Peyer's patch (tissue), 4 donors: Measurements from ENCODE around the gene EPHB1. TPM values are rescaled to one million over a fixed set of nuclear protein-coding genes. Genes with fewer than 3 reads are reported as not detected.

ENCODE experiments used
- DNase-seq, 3 donors: peaks; one replicate each; pipeline ENCODE4 v3.0.0-alpha.2; 2017 to 2019
- H3K27ac ChIP-seq, 4 donors: fragments of 200-600 bp; sonication (generic); one replicate each; pipeline ENCODE4 v1.5.1; 2016 to 2019
- H3K27me3 ChIP-seq, 2 donors: fragments of 200-600 bp; sonication (generic); one replicate each; pipeline ENCODE4 v1.5.1; 2019
- H3K36me3 ChIP-seq, 3 donors: fragments of 200-600 bp; sonication (generic); one replicate each; pipeline ENCODE4 v1.5.1; 2016 to 2019
- H3K4me1 ChIP-seq, 4 donors: fragments of 200-600 bp; sonication (generic); one replicate each; pipeline ENCODE4 v1.5.1; 2016 to 2019
- H3K4me3 ChIP-seq, 4 donors: fragments of 200-600 bp; sonication (generic); 1 replicate in 3 of 4; 2 replicates in 1 of 4; pipeline ENCODE4 v1.5.1; 2016 to 2019; ENCODE audit warnings: mild to moderate bottlenecking in 1 of 4
- H3K9me3 ChIP-seq, 4 donors: fragments of 200-600 bp; sonication (generic); one replicate each; pipeline ENCODE4 v1.5.1; 2016 to 2019; ENCODE audit warnings: mild to moderate bottlenecking in 1 of 4
- POLR2A ChIP-seq, 2 donors: fragments of 450-650 bp; IDR thresholded peaks; one replicate each; pipeline ENCODE4 v1.5.1; 2017; ENCODE audit warnings: antibody characterized with exemption in 2 of 2, mild to moderate bottlenecking in 2 of 2, moderate library complexity in 2 of 2
- total RNA-seq, 4 donors: library from RNA; depleted of rRNA; stranded (reverse); fragments of >200 nt; gene quantifications; one replicate each; pipeline ENCODE4 v1.1.0, GENCODE V29; 2016
- TF ChIP-seq, protein P1 (sequence below), 6 experiments: fragments of 450-650 bp in 4 of 6; fragments of 200-600 bp in 2 of 6; sonication (generic) in 1 of 6; IDR thresholded peaks; one replicate each; pipeline ENCODE4 v1.5.1; 2017 to 2019; ENCODE audit warnings: antibody characterized with exemption in 6 of 6, mild to moderate bottlenecking in 3 of 6, moderate library complexity in 1 of 6

Gene EPHB1
- total RNA-seq, 4 donors from 2014 or later: 0.18 to 3.2 (median 0.68) TPM

DNA sequence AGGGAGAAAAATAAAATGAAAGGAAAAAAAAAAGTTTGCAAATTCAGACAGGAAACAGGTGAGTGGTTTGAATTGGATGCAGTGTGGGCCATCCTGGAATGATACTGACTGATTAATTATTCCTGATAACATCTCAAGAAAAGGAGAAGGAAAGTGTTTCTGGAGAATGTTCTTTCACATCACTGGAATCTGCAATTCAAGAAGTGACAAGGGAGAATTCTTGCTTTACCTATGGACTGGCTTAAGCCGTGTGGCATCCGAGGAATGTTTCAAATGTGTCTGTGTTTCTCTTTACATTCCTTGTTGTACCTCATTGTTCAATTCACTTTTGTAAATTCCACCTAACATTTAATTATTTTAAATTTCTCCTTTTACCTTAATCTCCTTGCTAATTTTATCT lies 465.0 kb downstream of the EPHB1 start:
- Histone ChIP-seq H3K27ac (no peak overlapping the region), H3K4me3 (no peak overlapping the region), H3K9me3 (no peaks in the 10 kb centered on the region), H3K36me3 (no peaks in the 10 kb centered on the region), H3K4me1 (no peaks in the 10 kb centered on the region), H3K27me3 (no peaks in the 10 kb centered on the region)
- no peak for DNase-seq
- TF ChIP-seq POLR2A (IDR thresholded peaks at IDR 0.05): no peak
- TF ChIP-seq, protein P1, sequence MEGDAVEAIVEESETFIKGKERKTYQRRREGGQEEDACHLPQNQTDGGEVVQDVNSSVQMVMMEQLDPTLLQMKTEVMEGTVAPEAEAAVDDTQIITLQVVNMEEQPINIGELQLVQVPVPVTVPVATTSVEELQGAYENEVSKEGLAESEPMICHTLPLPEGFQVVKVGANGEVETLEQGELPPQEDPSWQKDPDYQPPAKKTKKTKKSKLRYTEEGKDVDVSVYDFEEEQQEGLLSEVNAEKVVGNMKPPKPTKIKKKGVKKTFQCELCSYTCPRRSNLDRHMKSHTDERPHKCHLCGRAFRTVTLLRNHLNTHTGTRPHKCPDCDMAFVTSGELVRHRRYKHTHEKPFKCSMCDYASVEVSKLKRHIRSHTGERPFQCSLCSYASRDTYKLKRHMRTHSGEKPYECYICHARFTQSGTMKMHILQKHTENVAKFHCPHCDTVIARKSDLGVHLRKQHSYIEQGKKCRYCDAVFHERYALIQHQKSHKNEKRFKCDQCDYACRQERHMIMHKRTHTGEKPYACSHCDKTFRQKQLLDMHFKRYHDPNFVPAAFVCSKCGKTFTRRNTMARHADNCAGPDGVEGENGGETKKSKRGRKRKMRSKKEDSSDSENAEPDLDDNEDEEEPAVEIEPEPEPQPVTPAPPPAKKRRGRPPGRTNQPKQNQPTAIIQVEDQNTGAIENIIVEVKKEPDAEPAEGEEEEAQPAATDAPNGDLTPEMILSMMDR (IDR thresholded peaks at IDR 0.05): no peak

DNA sequence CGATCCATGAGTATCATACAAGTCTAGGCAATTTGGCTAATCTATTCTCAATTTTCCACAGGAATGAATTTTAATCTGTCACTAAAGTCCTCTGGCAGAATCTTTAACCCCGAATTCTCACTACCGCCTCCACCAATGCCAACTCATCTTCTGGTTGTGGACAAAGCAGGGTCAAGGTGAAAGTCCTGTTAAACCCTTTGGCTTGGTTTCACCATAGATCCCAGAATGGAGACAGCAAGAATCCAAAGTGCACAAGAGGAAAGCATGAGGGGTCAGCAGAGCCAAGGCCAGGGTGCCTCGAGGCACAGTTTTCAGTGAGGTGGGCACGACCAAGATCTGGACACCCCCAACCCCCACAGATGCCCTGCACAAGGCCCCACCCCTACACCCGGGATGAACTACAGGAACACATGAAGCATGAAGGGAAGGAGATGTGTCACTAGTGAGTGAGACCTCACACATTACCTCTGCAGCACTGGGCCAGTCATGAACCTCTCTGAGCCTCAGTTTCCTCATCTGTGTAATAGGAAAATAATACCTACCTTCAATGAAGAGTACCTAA lies 466.2 kb downstream of the EPHB1 start:
- H3K9me3 ChIP-seq: no peaks in the 10 kb centered on the region
- H3K27me3 ChIP-seq: no peaks in the 10 kb centered on the region
- H3K4me3 ChIP-seq: no peak overlapping the region
- TF ChIP-seq, protein P1 (IDR thresholded peaks at IDR 0.05): no peak
- TF ChIP-seq POLR2A (IDR thresholded peaks at IDR 0.05): no peak
- no peaks in the 10 kb centered on the region for H3K4me1 ChIP-seq
- H3K27ac ChIP-seq: no peak overlapping the region
- DNase-seq: no peak
- H3K36me3 ChIP-seq: no peaks in the 10 kb centered on the region

DNA sequence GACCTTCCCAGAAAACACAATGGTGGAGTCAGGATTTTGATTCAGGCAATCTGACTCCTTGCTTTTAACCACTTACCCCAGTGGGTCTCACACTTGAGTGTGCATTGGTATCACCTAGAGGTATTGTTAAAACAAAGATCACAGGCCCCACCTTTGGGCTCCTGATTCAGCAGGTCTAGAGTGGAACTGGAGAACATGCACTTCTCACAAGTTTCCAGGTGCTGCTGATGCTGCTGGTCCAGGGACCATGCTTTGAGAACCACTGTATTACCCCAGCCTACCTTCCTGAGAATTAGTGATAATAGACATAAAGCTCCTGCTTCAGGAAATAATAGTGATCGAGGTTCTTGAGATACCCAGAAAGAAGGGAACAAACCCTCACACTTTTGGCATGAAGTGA lies 466.9 kb downstream of the EPHB1 start:
- Histone ChIP-seq H3K4me1 (no peaks in the 10 kb centered on the region), H3K9me3 (no peaks in the 10 kb centered on the region), H3K27ac (no peak overlapping the region), H3K27me3 (no peaks in the 10 kb centered on the region), H3K4me3 (no peak overlapping the region), H3K36me3 (no peaks in the 10 kb centered on the region)
- no peak for DNase-seq
- no peak for TF ChIP-seq POLR2A (IDR thresholded peaks at IDR 0.05)
- TF ChIP-seq, protein P1 (IDR thresholded peaks at IDR 0.05): no peak

DNA sequence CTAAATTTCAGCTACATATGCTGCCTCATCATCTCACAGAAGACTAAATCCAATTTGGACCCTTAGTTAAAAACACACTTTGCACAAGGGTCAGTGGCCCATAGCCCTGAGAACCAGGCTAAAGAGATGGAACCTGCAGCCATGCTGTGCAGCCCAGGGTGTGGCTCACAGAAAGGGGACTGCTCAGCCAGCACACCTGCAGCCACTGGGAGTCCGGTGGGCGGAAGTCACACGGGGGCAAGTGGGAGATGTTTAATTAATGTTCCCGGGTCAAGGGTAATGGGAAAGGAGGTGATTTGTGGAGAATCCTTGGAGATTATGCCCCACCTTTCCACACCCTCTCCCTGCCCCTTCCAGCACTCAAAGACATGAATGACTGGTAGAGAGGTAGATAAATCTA lies 467.4 kb downstream of the EPHB1 start:
- Histone ChIP-seq H3K4me3 (no peak overlapping the region), H3K4me1 (no peaks in the 10 kb centered on the region), H3K27ac (no peak overlapping the region), H3K36me3 (no peaks in the 10 kb centered on the region), H3K9me3 (no peaks in the 10 kb centered on the region), H3K27me3 (no peaks in the 10 kb centered on the region)
- no peak for DNase-seq
- TF ChIP-seq POLR2A (IDR thresholded peaks at IDR 0.05): no peak
- TF ChIP-seq, protein P1 (IDR thresholded peaks at IDR 0.05): no peak

DNA sequence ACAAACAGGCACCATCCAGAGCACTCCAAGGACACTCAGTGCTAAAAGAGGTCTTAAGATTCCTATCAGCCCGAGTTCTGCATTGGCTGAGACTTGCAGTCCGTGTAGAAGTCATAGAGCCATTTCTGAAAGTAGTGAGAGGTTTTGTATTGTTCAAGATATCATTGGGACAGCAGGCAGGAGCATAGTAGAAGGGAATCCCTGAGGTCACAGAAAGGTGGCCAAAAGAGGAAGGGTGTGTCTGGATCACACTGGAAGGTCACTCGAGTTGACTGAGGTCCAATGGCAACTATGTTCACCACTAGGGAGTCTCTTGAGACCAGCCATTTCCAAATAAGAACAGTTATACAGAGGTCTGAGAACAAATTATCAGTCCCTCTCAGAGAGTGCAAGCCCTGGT lies 468.3 kb downstream of the EPHB1 start:
- no peak for DNase-seq
- TF ChIP-seq POLR2A (IDR thresholded peaks at IDR 0.05): no peak
- TF ChIP-seq, protein P1 (IDR thresholded peaks at IDR 0.05): no peak
- Histone ChIP-seq H3K4me3 (no peak overlapping the region), H3K9me3 (no peaks in the 10 kb centered on the region), H3K27me3 (no peaks in the 10 kb centered on the region), H3K36me3 (no peaks in the 10 kb centered on the region), H3K4me1 (no peaks in the 10 kb centered on the region), H3K27ac (no peak overlapping the region)

DNA sequence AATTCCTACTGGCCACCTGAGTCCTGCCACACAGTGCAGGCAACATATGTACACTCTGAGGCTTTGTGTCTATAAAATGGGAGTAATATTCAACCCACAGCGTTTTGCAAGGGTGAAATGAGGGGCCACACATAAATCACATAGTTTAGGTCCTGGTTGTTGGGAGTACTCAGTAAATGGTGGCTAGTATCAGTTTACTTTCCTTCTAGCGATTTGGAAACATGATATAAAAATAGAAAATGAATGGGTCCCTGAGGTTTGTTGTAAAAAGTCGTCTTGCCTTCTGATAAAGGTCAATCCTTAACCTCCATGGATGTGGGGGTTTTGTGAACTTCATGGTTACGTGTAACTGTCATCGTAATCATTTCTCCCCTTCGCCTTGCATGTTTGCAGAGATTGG lies 472.4 kb downstream of the EPHB1 start:
- TF ChIP-seq, protein P1 (IDR thresholded peaks at IDR 0.05): no peak
- no peak for TF ChIP-seq POLR2A (IDR thresholded peaks at IDR 0.05)
- no peaks in the 10 kb centered on the region for H3K9me3 ChIP-seq
- H3K27me3 ChIP-seq: no peaks in the 10 kb centered on the region
- H3K27ac ChIP-seq: no peak overlapping the region
- H3K36me3 ChIP-seq: no peaks in the 10 kb centered on the region
- H3K4me3 ChIP-seq: no peak overlapping the region
- H3K4me1 ChIP-seq: no peaks in the 10 kb centered on the region
- no peak for DNase-seq
